Measurements from ENCODE around the gene LBH. TPM values are rescaled to one million over a fixed set of nuclear protein-coding genes. Genes with fewer than 3 reads are reported as not detected.

The LBH gene
- total and polyA plus RNA-seq, 4 donors, result 22.9 to 133 (median 81.3) TPM

DNA sequence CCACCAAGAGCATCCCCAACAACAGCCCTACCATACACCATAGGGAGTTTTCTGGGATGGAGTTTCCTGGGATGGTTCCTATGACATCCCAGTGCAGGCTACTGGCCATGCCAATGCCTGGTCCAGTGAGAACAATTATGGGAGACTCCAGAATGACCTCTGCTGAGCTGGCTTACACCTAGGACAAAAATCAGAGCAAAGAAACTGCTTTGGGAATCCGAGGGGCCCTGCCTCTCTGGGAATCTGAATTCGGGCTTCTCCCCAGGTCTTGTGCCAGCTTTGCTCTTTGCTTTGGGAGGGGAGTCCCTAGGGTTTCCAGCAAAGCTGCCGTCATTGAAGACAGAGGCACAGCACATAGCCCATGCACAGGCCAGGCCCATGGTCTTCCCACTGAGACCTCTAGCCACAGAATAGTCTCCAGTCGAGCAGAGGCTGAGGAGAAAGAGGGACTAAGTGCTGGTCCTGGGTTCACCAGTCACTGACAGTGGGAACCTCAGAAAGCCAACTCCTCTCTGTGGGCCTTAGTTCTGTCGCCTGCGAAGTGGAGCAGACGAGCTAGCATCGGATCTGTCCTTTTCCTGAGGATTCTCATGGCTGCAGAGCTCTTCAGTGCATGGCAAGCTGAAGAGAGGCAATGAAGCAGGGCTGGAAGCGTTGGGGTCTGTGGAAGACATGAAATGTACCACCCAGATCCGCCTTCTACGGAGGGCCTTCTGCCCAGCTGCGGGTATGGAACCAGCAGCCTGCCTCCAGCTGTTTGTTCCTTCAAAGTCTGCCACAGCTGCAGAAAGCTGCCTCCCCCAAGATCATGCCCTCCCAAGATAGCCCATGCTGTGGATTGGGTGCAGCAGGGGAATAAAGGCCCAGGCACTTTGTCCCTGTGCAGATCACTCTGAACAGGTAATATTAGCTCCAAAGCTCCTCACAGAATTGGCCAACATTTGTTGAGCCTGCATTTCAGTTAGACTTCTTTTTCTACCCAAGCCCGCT, 11.2 kb upstream of the LBH start:
- no peak for ATAC-seq (ENCODE audit: insufficient read depth, low FRiP score)
- H3K27me3 ChIP-seq (ENCODE audit: control insufficient read depth in 3 of 3, insufficient read depth in 3 of 3, low read length in 2 of 3), result no peaks in the 10 kb centered on the region
- no peaks in the 10 kb centered on the region for H3K9me3 ChIP-seq (ENCODE audit: control insufficient read depth in 4 of 4, insufficient read depth in 3 of 4, low read length in 3 of 4)
- H3K9ac ChIP-seq (ENCODE audit: insufficient read depth in 1 of 2, low read length in 2 of 2), result no peak overlapping the region
- H3K4me1 ChIP-seq (ENCODE audit: control insufficient read depth in 5 of 5, insufficient read depth in 5 of 5, low read length in 5 of 5), result peaks cover 4 to 9% (median 5%) of the 10 kb centered on the region in 5 donors
- H3K4me3 ChIP-seq, result no peak overlapping the region
- no peak for DNase-seq
- TF ChIP-seq, protein P1, sequence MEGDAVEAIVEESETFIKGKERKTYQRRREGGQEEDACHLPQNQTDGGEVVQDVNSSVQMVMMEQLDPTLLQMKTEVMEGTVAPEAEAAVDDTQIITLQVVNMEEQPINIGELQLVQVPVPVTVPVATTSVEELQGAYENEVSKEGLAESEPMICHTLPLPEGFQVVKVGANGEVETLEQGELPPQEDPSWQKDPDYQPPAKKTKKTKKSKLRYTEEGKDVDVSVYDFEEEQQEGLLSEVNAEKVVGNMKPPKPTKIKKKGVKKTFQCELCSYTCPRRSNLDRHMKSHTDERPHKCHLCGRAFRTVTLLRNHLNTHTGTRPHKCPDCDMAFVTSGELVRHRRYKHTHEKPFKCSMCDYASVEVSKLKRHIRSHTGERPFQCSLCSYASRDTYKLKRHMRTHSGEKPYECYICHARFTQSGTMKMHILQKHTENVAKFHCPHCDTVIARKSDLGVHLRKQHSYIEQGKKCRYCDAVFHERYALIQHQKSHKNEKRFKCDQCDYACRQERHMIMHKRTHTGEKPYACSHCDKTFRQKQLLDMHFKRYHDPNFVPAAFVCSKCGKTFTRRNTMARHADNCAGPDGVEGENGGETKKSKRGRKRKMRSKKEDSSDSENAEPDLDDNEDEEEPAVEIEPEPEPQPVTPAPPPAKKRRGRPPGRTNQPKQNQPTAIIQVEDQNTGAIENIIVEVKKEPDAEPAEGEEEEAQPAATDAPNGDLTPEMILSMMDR (IDR thresholded peaks at IDR 0.05; ENCODE audit: control extremely low read depth, extremely low read depth), result no peak
- WGBS, 2 donors, result 95 to 97% methylated on average over 13 of the region's 13 CpGs
- H3K36me3 ChIP-seq (ENCODE audit: control insufficient read depth in 4 of 4, insufficient read depth in 4 of 4, low read length in 4 of 4), result no peaks in the 10 kb centered on the region
- H3K27ac ChIP-seq (ENCODE audit: low read depth in 1 of 2, low read length in 1 of 2), result no peak overlapping the region

GRCh38 chr2:30221531-30221930, 9.8 kb upstream of the LBH start:
- no peak overlapping the region for H3K27ac ChIP-seq (ENCODE audit: low read depth in 1 of 2, low read length in 1 of 2)
- ATAC-seq (ENCODE audit: insufficient read depth, low FRiP score) (no peak), DNase-seq (no peak)
- H3K4me1 ChIP-seq (ENCODE audit: control insufficient read depth in 5 of 5, insufficient read depth in 5 of 5, low read length in 5 of 5), result peaks cover 4 to 19% (median 15%) of the 10 kb centered on the region in 5 donors
- no peak overlapping the region for H3K4me3 ChIP-seq
- TF ChIP-seq, protein P1 (IDR thresholded peaks at IDR 0.05; ENCODE audit: control extremely low read depth, extremely low read depth), result no peak
- H3K27me3 ChIP-seq (ENCODE audit: control insufficient read depth in 3 of 3, insufficient read depth in 3 of 3, low read length in 2 of 3), result no peaks in the 10 kb centered on the region
- no peaks in the 10 kb centered on the region for H3K36me3 ChIP-seq (ENCODE audit: control insufficient read depth in 4 of 4, insufficient read depth in 4 of 4, low read length in 4 of 4)
- 79 to 89% methylated on average over 6 of the region's 6 CpGs for WGBS, 2 donors
- no peaks in the 10 kb centered on the region for H3K9me3 ChIP-seq (ENCODE audit: control insufficient read depth in 4 of 4, insufficient read depth in 3 of 4, low read length in 3 of 4)
- no peak overlapping the region for H3K9ac ChIP-seq (ENCODE audit: insufficient read depth in 1 of 2, low read length in 2 of 2)

- no peak overlapping the region for H3K4me3 ChIP-seq
- no peak overlapping the region for H3K27ac ChIP-seq (ENCODE audit: low read depth in 1 of 2, low read length in 1 of 2)
- DNase-seq (no peak), ATAC-seq (ENCODE audit: insufficient read depth, low FRiP score) (no peak)
- H3K9me3 ChIP-seq (ENCODE audit: control insufficient read depth in 4 of 4, insufficient read depth in 3 of 4, low read length in 3 of 4), result no peaks in the 10 kb centered on the region
- 59 to 74% methylated on average over 2 of the region's 2 CpGs for WGBS, 2 donors
- no peak overlapping the region for H3K9ac ChIP-seq (ENCODE audit: insufficient read depth in 1 of 2, low read length in 2 of 2)
- H3K36me3 ChIP-seq (ENCODE audit: control insufficient read depth in 4 of 4, insufficient read depth in 4 of 4, low read length in 4 of 4), result no peaks in the 10 kb centered on the region
- TF ChIP-seq, protein P1 (IDR thresholded peaks at IDR 0.05; ENCODE audit: control extremely low read depth, extremely low read depth), result no peak
- H3K4me1 ChIP-seq (ENCODE audit: control insufficient read depth in 5 of 5, insufficient read depth in 5 of 5, low read length in 5 of 5), result peaks cover 4 to 23% (median 16%) of the 10 kb centered on the region in 5 donors
- no peaks in the 10 kb centered on the region for H3K27me3 ChIP-seq (ENCODE audit: control insufficient read depth in 3 of 3, insufficient read depth in 3 of 3, low read length in 2 of 3)
Measured at GRCh38 chr2:30222031-30222430, 9.3 kb upstream of the LBH start.
